ENCODE data around the gene INPP5J. TPM values are rescaled to one million over a fixed set of nuclear protein-coding genes. Genes with fewer than 3 reads are reported as not detected.

The INPP5J gene
- polyA plus RNA-seq, 10 donors: 0.43 to 1.7 (median 1.1) TPM

Other genes with a start within 250 kb of the INPP5J start
- gene MORC2, start 154.2 kb upstream of the INPP5J start, polyA plus RNA-seq (ENCODE audit: insufficient read length in 10 of 10): 10 to 100 TPM; 20.7 to 29.8 (median 24.8) TPM
- gene TUG1, start 153.7 kb upstream of the INPP5J start, polyA plus RNA-seq (ENCODE audit: insufficient read length in 10 of 10): 100 to 1,000 TPM in 9 of 10 donors, 10 to 100 TPM in 1; 91.5 to 135 (median 123) TPM
- 100 to 1,000 TPM in 9 of 10 donors, 10 to 100 TPM in 1; 98.8 to 216 (median 189) TPM for gene SMTN, start 41.6 kb upstream of the INPP5J start, polyA plus RNA-seq (ENCODE audit: insufficient read length in 10 of 10)
- gene SELENOM, start 15.4 kb upstream of the INPP5J start, polyA plus RNA-seq (ENCODE audit: insufficient read length in 10 of 10): 10 to 100 TPM; 10.0 to 31.9 (median 18.0) TPM
- not detected for gene PLA2G3, start 17.5 kb downstream of the INPP5J start, polyA plus RNA-seq (ENCODE audit: insufficient read length in 10 of 10)
- gene RNF185, start 37.2 kb downstream of the INPP5J start, polyA plus RNA-seq (ENCODE audit: insufficient read length in 10 of 10): 10 to 100 TPM; 22.2 to 28.6 (median 24.3) TPM
- 10 to 100 TPM; 16.6 to 28.1 (median 20.4) TPM for gene LIMK2, start 89.3 kb downstream of the INPP5J start, polyA plus RNA-seq (ENCODE audit: insufficient read length in 10 of 10)
- gene PIK3IP1, start 169.5 kb downstream of the INPP5J start, polyA plus RNA-seq (ENCODE audit: insufficient read length in 10 of 10): 10 to 100 TPM in 1 of 10 donors, 1 to 10 TPM in 9; 2.8 to 13.2 (median 4.0) TPM
- gene PATZ1, start 223.4 kb downstream of the INPP5J start, polyA plus RNA-seq (ENCODE audit: insufficient read length in 10 of 10): 10 to 100 TPM; 20.1 to 29.4 (median 22.0) TPM